HepG2 (cell line): ENCODE measurements around the gene GDAP1L1. TPM values are rescaled to one million over a fixed set of nuclear protein-coding genes. Genes with fewer than 3 reads are reported as not detected.
A peak's percentile ranks its signal among the peaks of the same experiment; 100 is the strongest.

Experiments used
- ARID4A ChIP-seq: sonication (generic); formaldehyde crosslinking; IDR thresholded peaks from 2 replicates; pipeline ENCODE4 v1.5.0; 2020; ENCODE audit warnings: mild to moderate bottlenecking, missing genetic modification reagents, borderline replicate concordance
- CBX5 ChIP-seq: sonication (generic); formaldehyde crosslinking; IDR thresholded peaks from 2 replicates; pipeline ENCODE4 v1.4.0; 2020; ENCODE audit warnings: missing genetic modification reagents, borderline replicate concordance
- CCAR2 ChIP-seq: fragments of 200-400 bp; formaldehyde crosslinking; optimal IDR thresholded peaks from 2 replicates; pipeline ENCODE3; 2018; ENCODE audit warnings: low read depth, mild to moderate bottlenecking, low read length, moderate library complexity
- CHCHD3 ChIP-seq: sonication (generic); formaldehyde crosslinking; IDR thresholded peaks from 2 replicates; pipeline ENCODE4 v1.8.0; 2022; ENCODE audit warnings: mild to moderate bottlenecking, missing genetic modification reagents, moderate library complexity
- EZH2 ChIP-seq: conservative IDR thresholded peaks from 2 replicates; pipeline ENCODE4 v1.6.1; 2012; ENCODE audit warnings: mild to moderate bottlenecking, low read depth, low read length, moderate library complexity
- GATAD1 ChIP-seq: IDR thresholded peaks from 2 replicates; pipeline ENCODE4 v1.6.1; 2016; ENCODE audit warnings: missing genetic modification reagents, missing compliant biosample characterization
- GLI4 ChIP-seq: sonication (generic); formaldehyde crosslinking; IDR thresholded peaks from 2 replicates; pipeline ENCODE4 v1.5.1; 2020; ENCODE audit warnings: missing genetic modification reagents, mild to moderate bottlenecking, moderate library complexity, borderline replicate concordance
- HMG20B ChIP-seq: conservative IDR thresholded peaks from 2 replicates; pipeline ENCODE4 v1.6.1; 2016; ENCODE audit warnings: missing genetic modification reagents, missing compliant biosample characterization
- HNRNPK ChIP-seq: fragments of 200-400 bp; formaldehyde crosslinking; IDR thresholded peaks from 2 replicates; pipeline ENCODE4 v1.6.1; 2018; ENCODE audit warnings: low read length, low read depth, moderate library complexity, mild to moderate bottlenecking; ENCODE audit not compliant: poor library complexity, severe bottlenecking
- KDM1A ChIP-seq: IDR thresholded peaks from 2 replicates; pipeline ENCODE4 v1.6.1; 2016; ENCODE audit warnings: missing compliant biosample characterization
- KMT2B ChIP-seq: IDR thresholded peaks from 2 replicates; pipeline ENCODE4 v1.6.1; 2016; ENCODE audit warnings: missing genetic modification reagents, missing compliant biosample characterization
- MAX ChIP-seq: IDR thresholded peaks from 2 replicates; pipeline ENCODE4 v1.6.1; 2012; ENCODE audit warnings: inconsistent platforms
- MIER3 ChIP-seq: IDR thresholded peaks from 2 replicates; pipeline ENCODE4 v1.6.1; 2016; ENCODE audit warnings: missing compliant biosample characterization, borderline replicate concordance
- NCOR1 ChIP-seq: fragments of 200-600 bp; sonication (generic); IDR thresholded peaks from 2 replicates; pipeline ENCODE4 v1.7.0; 2017; ENCODE audit warnings: antibody characterized with exemption, low read length, borderline replicate concordance
- SIX1 ChIP-seq: sonication (generic); formaldehyde crosslinking; IDR thresholded peaks from 2 replicates; pipeline ENCODE4 v1.4.0; 2020; ENCODE audit warnings: missing genetic modification reagents, borderline replicate concordance
- TEAD3 ChIP-seq: optimal IDR thresholded peaks from 2 replicates; pipeline ENCODE3; 2016; ENCODE audit warnings: borderline replicate concordance
- TERF1 ChIP-seq: sonication (generic); formaldehyde crosslinking; IDR thresholded peaks from 2 replicates; pipeline ENCODE4 v1.8.0; 2022; ENCODE audit warnings: mild to moderate bottlenecking, missing genetic modification reagents, moderate library complexity
- ZC3H13 ChIP-seq: sonication (generic); formaldehyde crosslinking; IDR thresholded peaks from 2 replicates; pipeline ENCODE4 v1.8.1; 2023; ENCODE audit warnings: mild to moderate bottlenecking, missing genetic modification reagents, moderate library complexity
- ZFX ChIP-seq: sonication (generic); formaldehyde crosslinking; IDR thresholded peaks from 2 replicates; pipeline ENCODE4 v1.4.0; 2020; ENCODE audit warnings: mild to moderate bottlenecking, low read depth, missing genetic modification reagents, moderate library complexity
- ZNF235 ChIP-seq: sonication (generic); formaldehyde crosslinking; IDR thresholded peaks from 2 replicates; pipeline ENCODE4 v1.8.1; 2023; ENCODE audit warnings: mild to moderate bottlenecking, missing genetic modification reagents, borderline replicate concordance
- ZNF264 ChIP-seq: sonication (generic); formaldehyde crosslinking; IDR thresholded peaks from 2 replicates; pipeline ENCODE4 v1.4.0; 2020; ENCODE audit warnings: missing genetic modification reagents
- ZNF280D ChIP-seq: sonication (generic); formaldehyde crosslinking; IDR thresholded peaks from 2 replicates; pipeline ENCODE4 v1.5.1; 2020; ENCODE audit warnings: mild to moderate bottlenecking, missing genetic modification reagents
- ZNF556 ChIP-seq: sonication (generic); formaldehyde crosslinking; IDR thresholded peaks from 2 replicates; pipeline ENCODE4 v1.4.0; 2020; ENCODE audit warnings: mild to moderate bottlenecking, missing genetic modification reagents, borderline replicate concordance
- ZNF792 ChIP-seq: IDR thresholded peaks from 2 replicates; pipeline ENCODE4 v1.6.1; 2016
- polyA plus RNA-seq, 8 experiments: library from polyadenylated mRNA; depleted of rRNA in 3 of 8; stranded (reverse) in 7 of 8; unstranded in 1 of 8; fragments of >200 nt; fragmentation: Illumina TruSeq in 4 of 8; extraction: Trizol in 4 of 8; gene quantifications; 2 replicates each; pipeline versions ENCODE4 v1.2.1 to v1.2.3, GENCODE V29; 2011 to 2016; ENCODE audit warnings: low read depth in 4 of 8, missing spikeins in 1 of 8, mixed read lengths in 1 of 8; ENCODE audit not compliant: insufficient read depth in 1 of 8
- total RNA-seq, 5 experiments: library from RNA; depleted of rRNA; stranded (reverse); fragments of >200 nt; fragmentation: Illumina TruSeq; extraction: Trizol; gene quantifications; 2 replicates each; pipeline ENCODE4 v1.2.3, GENCODE V29; 2016; ENCODE audit warnings: low read depth in 1 of 5

GDAP1L1 gene
- total and polyA plus RNA-seq, 2 of the 13 experiments (the other 11 are each of a cell fraction or from before 2014, with no cell fraction given), result 0.04 TPM; not detected in 1

DNA sequence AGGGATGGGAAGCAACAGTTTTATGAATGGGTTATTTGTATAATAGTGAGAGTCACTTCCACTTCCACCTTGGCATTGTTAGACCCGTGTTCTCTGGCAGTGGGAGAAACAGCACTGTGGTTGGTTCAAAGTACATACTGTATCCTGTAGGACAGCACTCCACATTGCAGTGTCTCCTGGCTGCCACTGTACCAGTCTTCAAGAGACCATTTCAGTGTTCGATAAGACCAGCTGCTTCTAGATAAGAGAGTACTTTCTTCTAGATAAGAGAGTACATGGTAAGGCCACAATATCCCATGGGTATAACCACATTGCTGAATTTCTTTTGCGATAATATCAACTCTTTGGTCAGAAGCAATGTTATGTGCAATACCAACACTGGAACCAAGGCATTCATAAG is 35.1 kb downstream of the GDAP1L1 start (continued):
- TF ChIP-seq MAX (peak; percentile 20; the same call in 1 of the 2 replicates), HMG20B (CRISPR knock-in tag) (no peak), KDM1A (CRISPR knock-in tag) (no peak), SIX1 (CRISPR knock-in tag) (no peak), HNRNPK (no peak), ZNF280D (CRISPR knock-in tag) (no peak), ZNF264 (CRISPR knock-in tag) (0 out of 2 replicates have a peak, but pooled peaks have one; percentile 37), ZFX (CRISPR knock-in tag) (no peak), TERF1 (CRISPR knock-in tag) (no peak), KMT2B (CRISPR knock-in tag) (no peak), ARID4A (no peak; the same call in 1 of the 2 replicates), GATAD1 (no peak; the same call in 1 of the 2 replicates), MIER3 (no peak), CBX5 (no peak), ZC3H13 (CRISPR knock-in tag) (no peak), EZH2 (no peak), ZNF556 (CRISPR knock-in tag) (no peak; the same call in 1 of the 2 replicates), CCAR2 (no peak), ZNF792 (peak; percentile 90; the same call in 1 of the 2 replicates), ZNF235 (CRISPR knock-in tag) (no peak), CHCHD3 (no peak), NCOR1 (peak; percentile 58; the same call in 1 of the 2 replicates), GLI4 (no peak), TEAD3 (CRISPR knock-in tag) (peak; percentile 67)
